CD4-positive, CD25-positive, alpha-beta regulatory T cell (primary cell): ENCODE measurements around the gene PHOX2B. TPM values are rescaled to one million over a fixed set of nuclear protein-coding genes. Genes with fewer than 3 reads are reported as not detected.

Experiments
- ATAC-seq, 2 donors: fragments of 150-1000 bp; cut with Tn5 transposase; one replicate each; pipeline ENCODE4 v1.10.0; 2021; ENCODE audit warnings: low read depth in 2 of 2, moderate number of reproducible peaks in 2 of 2, moderate library complexity in 1 of 2
- DNase-seq, 3 donors: peaks; one replicate each; pipeline versions ENCODE4 v3.0.0 to v3.0.0-alpha.2; 2012 to 2022; ENCODE audit warnings: mixed read lengths in 1 of 3
- H3K27ac ChIP-seq: one replicate; pipeline ENCODE4 v1.7.0; 2013; ENCODE audit warnings: mild to moderate bottlenecking, low read length; ENCODE audit not compliant: insufficient read depth, poor library complexity, severe bottlenecking
- H3K27me3 ChIP-seq: one replicate; pipeline ENCODE4 v1.7.0; 2013; ENCODE audit warnings: low read length; ENCODE audit not compliant: control insufficient read depth, insufficient read depth
- H3K36me3 ChIP-seq: one replicate; pipeline ENCODE4 v1.7.0; 2013; ENCODE audit warnings: mild to moderate bottlenecking, low read length, moderate library complexity; ENCODE audit not compliant: control insufficient read depth, insufficient read depth
- H3K4me1 ChIP-seq: 2 replicates; pipeline ENCODE4 v1.7.0; 2013; ENCODE audit warnings: mild to moderate bottlenecking, low read length; ENCODE audit not compliant: insufficient read depth, control insufficient read depth, poor library complexity, severe bottlenecking
- H3K4me3 ChIP-seq: one replicate; pipeline ENCODE4 v1.7.0; 2013; ENCODE audit warnings: low read depth, mild to moderate bottlenecking, low read length, moderate library complexity
- H3K9me3 ChIP-seq, 2 experiments: 1 replicate in 1 of 2; 2 replicates in 1 of 2; pipeline ENCODE4 v1.7.0; 2013; ENCODE audit warnings: low read length in 2 of 2, mild to moderate bottlenecking in 1 of 2, moderate library complexity in 1 of 2; ENCODE audit not compliant: control insufficient read depth in 2 of 2
- H3K27ac Mint-ChIP-seq, 3 donors: one replicate each; pipeline ENCODE4 v1.8.0; 2020 to 2022; ENCODE audit warnings: mild to moderate bottlenecking in 3 of 3, mixed read lengths in 3 of 3, moderate library complexity in 2 of 3
- H3K27me3 Mint-ChIP-seq: one replicate; pipeline ENCODE4 v1.8.0; 2022; ENCODE audit warnings: mild to moderate bottlenecking, mixed read lengths
- H3K36me3 Mint-ChIP-seq: one replicate; pipeline ENCODE4 v1.8.0; 2020; ENCODE audit warnings: mixed read lengths
- H3K4me1 Mint-ChIP-seq, 4 donors: one replicate each; pipeline ENCODE4 v1.8.0; 2020 to 2022; ENCODE audit warnings: mixed read lengths in 4 of 4, mild to moderate bottlenecking in 1 of 4
- H3K4me3 Mint-ChIP-seq, 4 donors: one replicate each; pipeline ENCODE4 v1.8.0; 2020 to 2022; ENCODE audit warnings: mild to moderate bottlenecking in 4 of 4, mixed read lengths in 4 of 4, moderate library complexity in 3 of 4
- H3K9me3 Mint-ChIP-seq, 7 donors: one replicate each; pipeline ENCODE4 v1.8.0; 2020 to 2022; ENCODE audit warnings: mixed read lengths in 7 of 7, mild to moderate bottlenecking in 3 of 7, moderate library complexity in 2 of 7
- polyA plus RNA-seq, 4 donors: library from polyadenylated mRNA; unstranded; fragments of 300-500 nt; fragmentation: Illumina TruSeq; gene quantifications; one replicate each; pipeline ENCODE4 v1.2.3, GENCODE V29; 2021
- total RNA-seq: library from RNA; stranded (reverse); gene quantifications from one replicate; pipeline ENCODE4 v1.2.3, GENCODE V29; 2022

The PHOX2B gene
- not detected for total RNA-seq
- polyA plus RNA-seq: not detected

DNA sequence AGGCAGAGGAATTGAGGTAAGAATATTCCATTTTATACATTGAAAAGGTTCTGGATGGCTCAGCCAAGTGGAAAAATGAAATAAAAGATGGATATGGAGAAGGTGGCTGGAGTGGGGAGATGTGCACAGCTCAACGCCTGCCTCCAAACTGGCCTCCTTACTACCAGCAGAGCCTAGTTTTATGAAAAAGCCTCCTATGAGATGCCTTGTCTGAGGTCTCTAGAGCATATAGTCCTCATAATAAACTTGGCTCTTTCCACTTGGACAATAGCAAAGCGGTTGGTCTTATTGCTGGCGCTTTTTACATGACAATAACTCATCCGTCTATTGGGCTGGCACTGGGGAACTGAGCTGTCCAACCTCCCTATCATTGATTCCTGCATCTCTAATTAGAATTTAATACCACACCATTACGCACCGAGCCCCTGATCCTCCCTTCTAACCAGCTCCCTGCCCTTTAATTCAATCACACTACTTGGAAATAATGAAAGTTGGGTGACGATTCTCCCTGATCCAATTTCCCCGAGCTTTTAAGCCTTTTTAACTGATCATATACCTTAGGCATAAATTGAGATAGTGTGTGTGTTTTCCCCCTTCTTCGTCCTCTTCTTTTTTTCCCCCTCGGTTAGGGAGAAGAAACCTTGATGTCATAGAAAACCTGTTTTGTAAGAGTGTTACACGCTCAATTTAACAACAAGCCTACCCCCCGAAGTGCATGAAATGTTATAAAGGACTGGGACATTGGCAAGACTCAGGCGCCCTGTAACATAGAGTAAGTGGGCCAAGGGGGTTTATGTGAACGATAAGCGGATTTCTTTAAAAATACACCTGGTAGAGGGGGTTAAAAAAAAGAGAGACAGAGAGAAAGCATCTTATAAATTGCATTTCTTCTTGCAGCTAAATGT is at the start of gene PHOX2B:
PHOX2B (minus strand) TSS at position 155 of the 905 bp plus-strand sequence; CDS start at position 40, 115 bp downstream.
- no peak within 1 kb of the TSS for H3K27ac ChIP-seq
- H3K9me3 ChIP-seq: no peaks in the 10 kb centered on the region
- H3K36me3 Mint-ChIP-seq: no peaks in the 10 kb centered on the region
- H3K9me3 Mint-ChIP-seq: peaks cover 0 to 10% (median 4%) of the 10 kb centered on the region in 7 donors
- DNase-seq (no peak), ATAC-seq (no peak)
- peaks cover 46% of the 10 kb centered on the region for H3K27me3 ChIP-seq
- H3K4me3 Mint-ChIP-seq: no peak within 1 kb of the TSS
- H3K4me1 ChIP-seq: no peaks in the 10 kb centered on the region
- peaks cover 0 to 2% (median 0%) of the 10 kb centered on the region in 4 donors for H3K4me1 Mint-ChIP-seq
- peaks cover 92% of the 10 kb centered on the region for H3K27me3 Mint-ChIP-seq
- H3K27ac Mint-ChIP-seq: peak within 1 kb of the TSS in 1 of 3 donors; percentile 64
- H3K36me3 ChIP-seq: no peaks in the 10 kb centered on the region
- no peak within 1 kb of the TSS for H3K4me3 ChIP-seq

DNA sequence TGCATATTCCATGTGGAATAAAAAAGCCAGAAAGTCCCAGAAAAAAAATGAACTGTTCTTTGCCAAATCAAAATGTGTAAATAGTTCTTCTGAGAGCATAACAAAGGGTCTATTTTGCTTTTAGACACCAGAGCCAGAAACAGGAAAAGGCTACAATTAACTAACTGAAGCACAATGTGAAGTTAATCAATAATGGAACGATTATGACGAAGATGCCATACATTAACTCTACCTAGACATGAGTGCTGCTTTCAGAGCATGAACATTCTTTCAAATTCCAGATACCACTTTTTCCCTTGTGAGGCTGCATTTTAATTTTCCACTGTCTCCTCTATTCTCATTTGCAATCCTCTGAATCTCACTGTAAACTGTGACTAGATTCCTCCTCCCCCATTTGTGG is 48.7 kb upstream of the PHOX2B start:
- no peaks in the 10 kb centered on the region for H3K36me3 ChIP-seq
- H3K9me3 Mint-ChIP-seq: peaks cover 0 to 4% (median 0%) of the 10 kb centered on the region in 7 donors
- no peak overlapping the region for H3K27ac Mint-ChIP-seq
- ATAC-seq (no peak), DNase-seq (no peak)
- H3K4me1 Mint-ChIP-seq: no peaks in the 10 kb centered on the region
- no peaks in the 10 kb centered on the region for H3K9me3 ChIP-seq
- H3K4me3 ChIP-seq: no peak overlapping the region
- H3K36me3 Mint-ChIP-seq: no peaks in the 10 kb centered on the region
- no peaks in the 10 kb centered on the region for H3K27me3 ChIP-seq
- no peaks in the 10 kb centered on the region for H3K4me1 ChIP-seq
- H3K4me3 Mint-ChIP-seq: no peak overlapping the region
- no peak overlapping the region for H3K27ac ChIP-seq
- no peaks in the 10 kb centered on the region for H3K27me3 Mint-ChIP-seq

DNA sequence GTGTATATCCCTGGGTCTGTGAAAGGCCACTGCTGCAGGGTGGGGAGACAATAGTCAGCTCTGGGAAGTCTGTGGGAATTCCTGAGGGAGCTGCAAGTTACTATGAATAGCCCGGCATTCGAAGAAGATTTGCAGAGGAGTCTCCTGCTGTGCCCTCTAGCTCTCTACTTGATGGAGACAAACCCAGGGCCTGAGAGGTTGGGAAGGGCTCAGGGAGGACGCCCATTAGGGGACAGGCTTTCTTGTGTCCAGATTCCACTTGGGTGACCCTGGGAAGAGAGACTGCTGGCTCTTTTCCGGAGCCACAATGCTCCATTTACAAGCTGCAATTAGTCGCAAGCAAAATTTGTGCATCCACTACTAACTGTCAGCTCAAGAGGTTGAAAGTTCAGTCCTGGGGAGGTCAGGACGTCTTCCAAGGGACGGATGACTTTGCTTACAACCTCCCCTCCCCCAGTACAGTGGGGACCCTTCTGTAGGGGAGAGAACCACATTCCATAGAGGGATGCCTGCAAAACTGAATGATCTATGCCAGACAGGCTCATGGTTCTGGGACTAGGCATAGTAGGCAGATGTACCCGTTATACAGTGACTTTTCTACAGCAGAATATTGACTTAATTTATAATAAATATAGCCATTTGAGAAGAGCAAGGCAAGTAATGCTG is 48.2 kb upstream of the PHOX2B start:
- ATAC-seq: no peak
- Histone ChIP-seq H3K4me3 (no peak overlapping the region), H3K27me3 (no peaks in the 10 kb centered on the region), H3K4me1 (no peaks in the 10 kb centered on the region), H3K36me3 (no peaks in the 10 kb centered on the region), H3K27ac (no peak overlapping the region), H3K9me3 (no peaks in the 10 kb centered on the region)
- no peak overlapping the region for H3K4me3 Mint-ChIP-seq
- no peaks in the 10 kb centered on the region for H3K27me3 Mint-ChIP-seq
- DNase-seq: no peak
- no peaks in the 10 kb centered on the region for H3K36me3 Mint-ChIP-seq
- peaks cover 0 to 4% (median 0%) of the 10 kb centered on the region in 7 donors for H3K9me3 Mint-ChIP-seq
- no peak overlapping the region for H3K27ac Mint-ChIP-seq
- no peaks in the 10 kb centered on the region for H3K4me1 Mint-ChIP-seq

DNA sequence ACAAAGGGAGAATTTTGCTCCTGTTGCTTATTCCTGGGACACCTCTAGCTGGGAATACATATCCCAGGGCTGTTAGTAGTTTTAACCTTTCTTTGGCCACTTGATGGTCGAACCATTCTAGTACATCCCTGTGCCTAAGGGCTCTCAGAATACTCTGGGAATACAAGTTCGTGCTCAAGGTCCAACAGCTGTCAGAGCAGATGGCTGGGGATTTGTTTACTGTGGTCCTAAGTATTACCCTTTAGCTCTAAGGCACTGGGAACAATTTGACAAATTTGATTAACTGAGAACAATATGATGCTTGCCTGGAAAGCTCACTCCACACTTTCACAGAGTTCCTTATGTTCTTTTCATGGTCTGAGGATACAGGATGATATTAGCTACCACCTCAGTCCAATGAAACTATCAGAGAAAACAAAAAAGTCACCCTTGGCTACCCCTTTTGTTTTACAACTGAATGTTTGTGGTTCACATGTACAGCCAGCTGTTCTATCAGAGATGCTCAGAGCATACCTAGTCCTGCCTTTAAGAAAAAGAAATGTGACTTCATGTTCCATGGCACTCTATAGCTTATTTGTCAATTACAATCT is 47.4 kb upstream of the PHOX2B start:
- no peak for ATAC-seq
- no peaks in the 10 kb centered on the region for H3K36me3 ChIP-seq
- no peaks in the 10 kb centered on the region for H3K4me1 ChIP-seq
- H3K9me3 Mint-ChIP-seq: peaks cover 0 to 4% (median 0%) of the 10 kb centered on the region in 7 donors
- H3K27ac ChIP-seq: no peak overlapping the region
- no peaks in the 10 kb centered on the region for H3K27me3 ChIP-seq
- H3K27me3 Mint-ChIP-seq: no peaks in the 10 kb centered on the region
- DNase-seq: no peak
- H3K27ac Mint-ChIP-seq: no peak overlapping the region
- no peaks in the 10 kb centered on the region for H3K4me1 Mint-ChIP-seq
- no peaks in the 10 kb centered on the region for H3K36me3 Mint-ChIP-seq
- no peaks in the 10 kb centered on the region for H3K9me3 ChIP-seq
- no peak overlapping the region for H3K4me3 ChIP-seq
- H3K4me3 Mint-ChIP-seq: no peak overlapping the region

DNA sequence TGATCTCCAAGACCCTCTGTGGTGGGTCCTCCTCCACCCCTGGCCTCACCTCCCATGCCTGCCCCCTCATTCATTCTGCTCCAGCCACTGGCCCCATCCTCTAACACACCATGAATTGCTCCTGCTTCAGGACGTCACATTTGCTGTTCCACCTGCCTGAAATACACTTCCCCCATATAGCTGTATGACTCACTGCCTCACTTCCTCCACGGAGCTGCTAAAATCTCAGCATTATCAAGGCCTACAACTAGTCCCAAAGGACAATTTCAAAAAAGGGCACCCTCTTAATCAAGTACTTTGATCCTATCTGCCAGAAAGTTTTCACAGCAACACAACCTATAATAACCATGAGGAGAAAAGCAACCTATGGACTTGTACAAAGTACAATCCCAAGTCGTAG is 43.6 kb upstream of the PHOX2B start:
- Mint-ChIP-seq H3K36me3 (peaks cover 3% of the 10 kb centered on the region), H3K27ac (no peak overlapping the region), H3K4me1 (no peaks in the 10 kb centered on the region), H3K9me3 (no peaks in the 10 kb centered on the region), H3K27me3 (no peaks in the 10 kb centered on the region), H3K4me3 (no peak overlapping the region)
- ATAC-seq: no peak
- Histone ChIP-seq H3K27ac (no peak overlapping the region), H3K4me3 (no peak overlapping the region), H3K9me3 (no peaks in the 10 kb centered on the region), H3K4me1 (no peaks in the 10 kb centered on the region), H3K36me3 (no peaks in the 10 kb centered on the region), H3K27me3 (no peaks in the 10 kb centered on the region)
- DNase-seq: no peak

DNA sequence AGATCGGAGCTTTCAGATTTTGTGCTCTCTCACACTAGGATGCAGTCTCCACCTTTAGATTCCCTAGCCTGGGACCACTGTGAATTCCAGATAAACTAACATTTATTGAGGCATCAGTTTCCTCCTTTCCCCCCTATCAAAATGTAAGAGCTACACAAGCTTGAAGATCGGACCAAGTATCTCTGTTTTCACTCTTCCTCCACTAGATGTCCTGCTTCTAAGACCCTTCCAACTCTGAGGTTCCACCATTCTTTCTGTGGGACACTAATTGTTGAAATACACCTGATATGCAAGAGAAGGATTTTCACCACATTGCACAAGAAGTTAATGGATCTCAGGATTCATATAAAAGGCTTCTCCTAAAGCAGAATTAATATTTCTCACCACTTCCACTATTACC is 43.0 kb upstream of the PHOX2B start:
- H3K4me1 Mint-ChIP-seq: no peaks in the 10 kb centered on the region
- no peaks in the 10 kb centered on the region for H3K27me3 Mint-ChIP-seq

DNA sequence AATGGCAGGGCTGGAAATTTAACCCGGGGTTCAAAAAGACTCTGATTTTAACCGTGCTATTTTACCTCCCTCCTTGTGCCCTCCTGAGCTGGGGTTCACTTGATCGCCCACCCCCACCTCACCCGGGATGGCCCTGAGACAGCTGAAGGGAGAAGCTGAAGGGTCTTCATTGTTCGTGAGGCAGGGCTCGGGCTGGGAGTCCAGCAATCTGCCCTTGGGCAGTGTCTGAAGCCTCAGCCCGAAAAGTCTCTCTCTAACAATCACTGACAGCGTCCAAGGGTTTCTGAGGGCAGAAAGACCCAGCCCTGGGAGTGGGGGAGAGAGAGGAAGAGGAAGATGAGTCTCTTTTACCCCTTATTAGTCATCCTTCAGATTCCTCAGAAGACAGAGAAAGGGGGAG is 39.4 kb upstream of the PHOX2B start:
- H3K27ac Mint-ChIP-seq: no peak overlapping the region
- Histone ChIP-seq H3K27me3 (no peaks in the 10 kb centered on the region), H3K27ac (no peak overlapping the region), H3K9me3 (no peaks in the 10 kb centered on the region), H3K36me3 (no peaks in the 10 kb centered on the region), H3K4me3 (no peak overlapping the region), H3K4me1 (no peaks in the 10 kb centered on the region)
- H3K4me3 Mint-ChIP-seq: no peak overlapping the region
- H3K9me3 Mint-ChIP-seq: peaks cover 0 to 3% (median 0%) of the 10 kb centered on the region in 7 donors
- ATAC-seq (no peak), DNase-seq (no peak)
- H3K27me3 Mint-ChIP-seq: no peaks in the 10 kb centered on the region
- H3K4me1 Mint-ChIP-seq: no peaks in the 10 kb centered on the region
- H3K36me3 Mint-ChIP-seq: peaks cover 3% of the 10 kb centered on the region

More for the DNA sequence above, 43.0 kb upstream of the PHOX2B start:
- H3K9me3 ChIP-seq: no peaks in the 10 kb centered on the region
- ATAC-seq: no peak
- H3K4me1 ChIP-seq: no peaks in the 10 kb centered on the region
- H3K9me3 Mint-ChIP-seq: peaks cover 0 to 1% (median 0%) of the 10 kb centered on the region in 7 donors
- H3K27ac ChIP-seq: no peak overlapping the region
- DNase-seq: no peak
- no peak overlapping the region for H3K4me3 ChIP-seq
- peaks cover 3% of the 10 kb centered on the region for H3K36me3 Mint-ChIP-seq
- H3K4me3 Mint-ChIP-seq: no peak overlapping the region
- no peaks in the 10 kb centered on the region for H3K27me3 ChIP-seq
- H3K27ac Mint-ChIP-seq: no peak overlapping the region
- H3K36me3 ChIP-seq: no peaks in the 10 kb centered on the region
